Measurements from ENCODE around the gene MAP4K3.
A peak's percentile ranks its signal among the peaks of the same experiment; 100 is the strongest.

The MAP4K3 gene

GRCh38 chr2:39375917-39376316 is 61.2 kb downstream of the MAP4K3 start:
- Histone ChIP-seq H3K27ac (ENCODE audit: insufficient read depth in 1 of 2, low read depth in 1 of 2, low read length in 2 of 2, poor library complexity in 1 of 2, severe bottlenecking in 2 of 2) (no peak overlapping the region), H3K36me3 (ENCODE audit: control insufficient read depth in 4 of 4, insufficient read depth in 4 of 4, low read length in 3 of 4) (peaks cover 5 to 32% (median 11%) of the 10 kb centered on the region in 4 experiments), H3K4me3 (ENCODE audit: control insufficient read depth in 1 of 7, extremely low read depth in 1 of 7, insufficient read depth in 4 of 7, low read depth in 2 of 7, low read length in 6 of 7) (no peak overlapping the region), H3K27me3 (replicated peaks in 2 of 5; ENCODE audit: control insufficient read depth in 4 of 5, insufficient read depth in 5 of 5, low read length in 4 of 5) (no peaks in the 10 kb centered on the region), H3K4me1 (ENCODE audit: control extremely low read depth in 1 of 4, control insufficient read depth in 4 of 4, insufficient read depth in 4 of 4, low read length in 3 of 4) (peaks cover 0 to 13% (median 8%) of the 10 kb centered on the region in 4 experiments), H3K9me3 (ENCODE audit: control extremely low read depth in 1 of 5, control insufficient read depth in 4 of 5, insufficient read depth in 2 of 5, low read depth in 1 of 5, low read length in 4 of 5) (peaks cover 0 to 21% (median 3%) of the 10 kb centered on the region in 5 experiments)
- WGBS (ENCODE audit: insufficient coverage) = no CpG with 5 or more reads among the region's 2 CpGs
- ChIA-PET POLR2A (no interaction called here), CTCF (interaction anchor here (0.6 to 1.8 kb wide), 4 partner anchors 18 to 321 kb away, joined by 3 to 7 read pairs (median 3); no protein-coding TSS in a partner anchor)
- DNase-seq = peak in 2 of 3 donors; percentile 45 to 67

- CTCF ChIA-PET = interaction anchor here (0.7 kb wide), 1 partner anchor 39 kb away, joined by 3 read pairs; no protein-coding TSS in a partner anchor
Observed at GRCh38 chr2:39373181-39373802, 63.8 kb downstream of the MAP4K3 start.

DNA sequence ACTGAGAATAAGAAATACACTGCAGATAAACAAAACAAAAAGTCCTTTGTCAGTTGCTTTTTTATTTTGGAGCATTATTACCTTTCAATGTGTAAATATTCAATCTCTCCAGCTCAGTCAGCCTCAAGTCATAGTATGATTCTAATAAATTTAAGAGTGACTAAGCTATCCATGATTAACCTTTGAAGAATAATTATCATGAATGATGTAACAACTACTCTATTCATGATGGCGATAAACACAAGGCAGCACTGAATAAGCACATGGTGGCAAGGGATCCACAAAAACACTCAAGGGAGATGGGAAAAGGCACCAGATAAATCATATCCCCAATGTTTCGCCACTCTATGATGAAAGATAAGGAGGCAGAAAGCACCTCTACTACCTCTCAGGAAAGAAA is 67.0 kb downstream of the MAP4K3 start:
- peaks cover 0 to 14% (median 1%) of the 10 kb centered on the region in 5 experiments for H3K9me3 ChIP-seq (ENCODE audit: control extremely low read depth in 1 of 5, control insufficient read depth in 4 of 5, insufficient read depth in 2 of 5, low read depth in 1 of 5, low read length in 4 of 5)
- no peak overlapping the region for H3K4me3 ChIP-seq (ENCODE audit: control insufficient read depth in 1 of 7, extremely low read depth in 1 of 7, insufficient read depth in 4 of 7, low read depth in 2 of 7, low read length in 6 of 7)
- H3K27me3 ChIP-seq (replicated peaks in 2 of 5; ENCODE audit: control insufficient read depth in 4 of 5, insufficient read depth in 5 of 5, low read length in 4 of 5) = no peaks in the 10 kb centered on the region
- ChIA-PET CTCF (interaction anchor here (1.0 to 2.6 kb wide), 3 partner anchors 10 to 149 kb away, joined by 3 to 9 read pairs (median 3); no protein-coding TSS in a partner anchor), POLR2A (no interaction called here)
- WGBS (ENCODE audit: insufficient coverage) = no CpG with 5 or more reads among the region's 2 CpGs
- no peak for DNase-seq
- no peak overlapping the region for H3K27ac ChIP-seq (ENCODE audit: insufficient read depth in 1 of 2, low read depth in 1 of 2, low read length in 2 of 2, poor library complexity in 1 of 2, severe bottlenecking in 2 of 2)
- H3K36me3 ChIP-seq (ENCODE audit: control insufficient read depth in 4 of 4, insufficient read depth in 4 of 4, low read length in 3 of 4) = peaks cover 2 to 16% (median 4%) of the 10 kb centered on the region in 4 experiments
- H3K4me1 ChIP-seq (ENCODE audit: control extremely low read depth in 1 of 4, control insufficient read depth in 4 of 4, insufficient read depth in 4 of 4, low read length in 3 of 4) = peaks cover 0 to 12% (median 2%) of the 10 kb centered on the region in 4 experiments

More at GRCh38 chr2:39373181-39373802, 63.8 kb downstream of the MAP4K3 start:
- Histone ChIP-seq H3K9me3 (ENCODE audit: control extremely low read depth in 1 of 5, control insufficient read depth in 4 of 5, insufficient read depth in 2 of 5, low read depth in 1 of 5, low read length in 4 of 5) (peaks cover 0 to 21% (median 3%) of the 10 kb centered on the region in 5 experiments), H3K27me3 (replicated peaks in 2 of 5; ENCODE audit: control insufficient read depth in 4 of 5, insufficient read depth in 5 of 5, low read length in 4 of 5) (no peaks in the 10 kb centered on the region), H3K36me3 (ENCODE audit: control insufficient read depth in 4 of 4, insufficient read depth in 4 of 4, low read length in 3 of 4) (peaks cover 5 to 32% (median 11%) of the 10 kb centered on the region in 4 experiments), H3K27ac (ENCODE audit: insufficient read depth in 1 of 2, low read depth in 1 of 2, low read length in 2 of 2, poor library complexity in 1 of 2, severe bottlenecking in 2 of 2) (no peak overlapping the region), H3K4me1 (ENCODE audit: control extremely low read depth in 1 of 4, control insufficient read depth in 4 of 4, insufficient read depth in 4 of 4, low read length in 3 of 4) (peaks cover 0 to 18% (median 10%) of the 10 kb centered on the region in 4 experiments), H3K4me3 (ENCODE audit: control insufficient read depth in 1 of 7, extremely low read depth in 1 of 7, insufficient read depth in 4 of 7, low read depth in 2 of 7, low read length in 6 of 7) (no peak overlapping the region)
- DNase-seq = no peak
- WGBS (ENCODE audit: insufficient coverage) = no CpG with 5 or more reads among the region's 2 CpGs
- POLR2A ChIA-PET = no interaction called here

GRCh38 chr2:39368846-39369245 is 68.2 kb downstream of the MAP4K3 start:
- ChIA-PET CTCF (interaction anchor here (1.3 to 2.6 kb wide), 4 partner anchors 8 to 362 kb away, joined by 3 to 7 read pairs (median 4); no protein-coding TSS in a partner anchor), POLR2A (no interaction called here)
- H3K36me3 ChIP-seq (ENCODE audit: control insufficient read depth in 4 of 4, insufficient read depth in 4 of 4, low read length in 3 of 4) = peaks cover 2 to 12% (median 4%) of the 10 kb centered on the region in 4 experiments
- peaks cover 0 to 12% (median 2%) of the 10 kb centered on the region in 4 experiments for H3K4me1 ChIP-seq (ENCODE audit: control extremely low read depth in 1 of 4, control insufficient read depth in 4 of 4, insufficient read depth in 4 of 4, low read length in 3 of 4)
- peaks cover 0 to 14% (median 0%) of the 10 kb centered on the region in 5 experiments for H3K9me3 ChIP-seq (ENCODE audit: control extremely low read depth in 1 of 5, control insufficient read depth in 4 of 5, insufficient read depth in 2 of 5, low read depth in 1 of 5, low read length in 4 of 5)
- peak; percentile 11 to 63 (median 38) for DNase-seq
- H3K27me3 ChIP-seq (replicated peaks in 2 of 5; ENCODE audit: control insufficient read depth in 4 of 5, insufficient read depth in 5 of 5, low read length in 4 of 5) = no peaks in the 10 kb centered on the region
- H3K4me3 ChIP-seq (ENCODE audit: control insufficient read depth in 1 of 7, extremely low read depth in 1 of 7, insufficient read depth in 4 of 7, low read depth in 2 of 7, low read length in 6 of 7) = no peak overlapping the region
- WGBS (ENCODE audit: insufficient coverage) = 0% methylated on average over 1 of the region's 3 CpGs
- no peak overlapping the region for H3K27ac ChIP-seq (ENCODE audit: insufficient read depth in 1 of 2, low read depth in 1 of 2, low read length in 2 of 2, poor library complexity in 1 of 2, severe bottlenecking in 2 of 2)

- Histone ChIP-seq H3K36me3 (ENCODE audit: control insufficient read depth in 4 of 4, insufficient read depth in 4 of 4, low read length in 3 of 4) (peaks cover 0 to 9% (median 4%) of the 10 kb centered on the region in 4 experiments), H3K27me3 (replicated peaks in 2 of 5; ENCODE audit: control insufficient read depth in 4 of 5, insufficient read depth in 5 of 5, low read length in 4 of 5) (no peaks in the 10 kb centered on the region), H3K9me3 (ENCODE audit: control extremely low read depth in 1 of 5, control insufficient read depth in 4 of 5, insufficient read depth in 2 of 5, low read depth in 1 of 5, low read length in 4 of 5) (peaks cover 0 to 9% (median 0%) of the 10 kb centered on the region in 5 experiments), H3K27ac (ENCODE audit: insufficient read depth in 1 of 2, low read depth in 1 of 2, low read length in 2 of 2, poor library complexity in 1 of 2, severe bottlenecking in 2 of 2) (no peak overlapping the region), H3K4me1 (ENCODE audit: control extremely low read depth in 1 of 4, control insufficient read depth in 4 of 4, insufficient read depth in 4 of 4, low read length in 3 of 4) (peaks cover 0 to 12% (median 2%) of the 10 kb centered on the region in 4 experiments), H3K4me3 (ENCODE audit: control insufficient read depth in 1 of 7, extremely low read depth in 1 of 7, insufficient read depth in 4 of 7, low read depth in 2 of 7, low read length in 6 of 7) (no peak overlapping the region)
- DNase-seq = no peak
- ChIA-PET CTCF (interaction anchor here (1.1 to 2.6 kb wide), 6 partner anchors 8 to 363 kb away, joined by 3 to 7 read pairs (median 4); no protein-coding TSS in a partner anchor), POLR2A (no interaction called here)
- WGBS (ENCODE audit: insufficient coverage) = 100% methylated on average over 1 of the region's 3 CpGs
Observed at GRCh38 chr2:39368376-39368775, 68.7 kb downstream of the MAP4K3 start.

- H3K4me3 ChIP-seq (ENCODE audit: control insufficient read depth in 1 of 7, extremely low read depth in 1 of 7, insufficient read depth in 4 of 7, low read depth in 2 of 7, low read length in 6 of 7) = no peak overlapping the region
- POLR2A ChIA-PET = no interaction called here
- peaks cover 12 to 30% (median 21%) of the 10 kb centered on the region in 5 experiments for H3K9me3 ChIP-seq (ENCODE audit: control extremely low read depth in 1 of 5, control insufficient read depth in 4 of 5, insufficient read depth in 2 of 5, low read depth in 1 of 5, low read length in 4 of 5)
- WGBS (ENCODE audit: insufficient coverage) = no CpG with 5 or more reads among the region's 4 CpGs
- no peaks in the 10 kb centered on the region for H3K27me3 ChIP-seq (replicated peaks in 2 of 5; ENCODE audit: control insufficient read depth in 4 of 5, insufficient read depth in 5 of 5, low read length in 4 of 5)
- H3K36me3 ChIP-seq (ENCODE audit: control insufficient read depth in 4 of 4, insufficient read depth in 4 of 4, low read length in 3 of 4) = peaks cover 2 to 12% (median 5%) of the 10 kb centered on the region in 4 experiments
- DNase-seq = no peak
- CTCF ChIA-PET = interaction anchor here (0.8 to 1.1 kb wide), 2 partner anchors 8 to 335 kb away, joined by 3 read pairs; no protein-coding TSS in a partner anchor
- H3K4me1 ChIP-seq (ENCODE audit: control extremely low read depth in 1 of 4, control insufficient read depth in 4 of 4, insufficient read depth in 4 of 4, low read length in 3 of 4) = no peaks in the 10 kb centered on the region
- no peak overlapping the region for H3K27ac ChIP-seq (ENCODE audit: insufficient read depth in 1 of 2, low read depth in 1 of 2, low read length in 2 of 2, poor library complexity in 1 of 2, severe bottlenecking in 2 of 2)
Observed at GRCh38 chr2:39362595-39362994, 74.5 kb downstream of the MAP4K3 start.

DNA sequence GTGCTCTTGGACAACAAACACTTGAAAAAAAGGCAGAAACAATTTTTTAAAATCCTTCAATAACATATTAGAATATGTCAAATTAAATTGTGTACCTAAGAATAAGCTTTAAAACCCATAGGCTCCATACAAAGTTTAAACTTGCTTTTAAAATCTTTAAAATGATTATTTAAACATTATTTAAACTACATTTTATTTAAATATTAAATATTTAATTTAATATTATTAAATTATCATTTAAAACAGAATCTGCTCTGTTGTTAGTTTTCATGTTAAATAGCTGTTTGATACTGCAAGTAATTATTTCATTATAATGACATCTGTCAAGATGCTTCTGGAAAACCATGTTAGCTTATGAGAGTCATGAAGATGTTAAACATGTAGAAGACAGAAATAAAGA is 75.6 kb downstream of the MAP4K3 start:
- CTCF ChIA-PET = interaction anchor here (1.1 kb wide), 1 partner anchor 336 kb away, joined by 3 read pairs; no protein-coding TSS in a partner anchor

More for the DNA sequence above, 75.6 kb downstream of the MAP4K3 start:
- peaks cover 2 to 12% (median 5%) of the 10 kb centered on the region in 4 experiments for H3K36me3 ChIP-seq (ENCODE audit: control insufficient read depth in 4 of 4, insufficient read depth in 4 of 4, low read length in 3 of 4)
- H3K9me3 ChIP-seq (ENCODE audit: control extremely low read depth in 1 of 5, control insufficient read depth in 4 of 5, insufficient read depth in 2 of 5, low read depth in 1 of 5, low read length in 4 of 5) = peaks cover 12 to 30% (median 21%) of the 10 kb centered on the region in 5 experiments
- H3K27me3 ChIP-seq (replicated peaks in 2 of 5; ENCODE audit: control insufficient read depth in 4 of 5, insufficient read depth in 5 of 5, low read length in 4 of 5) = no peaks in the 10 kb centered on the region
- no peak overlapping the region for H3K4me3 ChIP-seq (ENCODE audit: control insufficient read depth in 1 of 7, extremely low read depth in 1 of 7, insufficient read depth in 4 of 7, low read depth in 2 of 7, low read length in 6 of 7)
- POLR2A ChIA-PET = no interaction called here
- DNase-seq = no peak
- H3K4me1 ChIP-seq (ENCODE audit: control extremely low read depth in 1 of 4, control insufficient read depth in 4 of 4, insufficient read depth in 4 of 4, low read length in 3 of 4) = no peaks in the 10 kb centered on the region
- no peak overlapping the region for H3K27ac ChIP-seq (ENCODE audit: insufficient read depth in 1 of 2, low read depth in 1 of 2, low read length in 2 of 2, poor library complexity in 1 of 2, severe bottlenecking in 2 of 2)

All from common myeloid progenitor, CD34-positive (primary cell).